Muscle of leg (tissue), 11 donors: ENCODE data around the gene PPM1D. TPM values are rescaled to one million over a fixed set of nuclear protein-coding genes. Genes with fewer than 3 reads are reported as not detected.

ENCODE experiments used
- DNase-seq: peaks from one replicate; pipeline ENCODE4 v3.0.0; 2013
- H3K27ac ChIP-seq: one replicate; pipeline ENCODE4 v1.5.1; 2013; ENCODE audit warnings: mild to moderate bottlenecking, low read length, control low read depth
- H3K27me3 ChIP-seq: one replicate; pipeline ENCODE4 v1.6.1; 2013; ENCODE audit warnings: low read length; ENCODE audit not compliant: control insufficient read depth, insufficient read depth
- H3K36me3 ChIP-seq: one replicate; pipeline ENCODE4 v1.6.1; 2013; ENCODE audit warnings: low read length; ENCODE audit not compliant: control insufficient read depth, insufficient read depth
- H3K4me1 ChIP-seq: one replicate; pipeline ENCODE4 v1.6.1; 2013; ENCODE audit warnings: low read length; ENCODE audit not compliant: control insufficient read depth, insufficient read depth
- H3K4me3 ChIP-seq: one replicate; pipeline ENCODE4 v1.5.1; 2013; ENCODE audit warnings: low read length, control low read depth
- H3K9me3 ChIP-seq: replicated peaks from 2 replicates; pipeline ENCODE4 v1.6.1; 2013; ENCODE audit warnings: low read depth, low read length; ENCODE audit not compliant: control insufficient read depth
- WGBS: methylation state at CpG from one replicate; pipeline ENCODE4 v1.1.5; 2013; ENCODE audit warnings: missing lambda C conversion rate; ENCODE audit not compliant: insufficient coverage; 5-methylcytosine and 5-hydroxymethylcytosine counted together
- polyA plus RNA-seq, 8 donors: library from polyadenylated mRNA; unstranded; fragments of 120-200 nt; gene quantifications; one replicate each; pipeline versions ENCODE4 v1.2.1 to v1.2.3, GENCODE V29; 2013; ENCODE audit warnings: inconsistent platforms in 1 of 8, low replicate concordance in 1 of 8; ENCODE audit not compliant: insufficient read length in 8 of 8, insufficient read depth in 1 of 8
- total RNA-seq: library from RNA; stranded (reverse); fragments of 120-200 nt; gene quantifications from one replicate; pipeline ENCODE4 v1.2.4, GENCODE V29; 2013

PPM1D gene
- total and polyA plus RNA-seq, 9 donors: 7.9 to 12.4 (median 9.4) TPM

DNA sequence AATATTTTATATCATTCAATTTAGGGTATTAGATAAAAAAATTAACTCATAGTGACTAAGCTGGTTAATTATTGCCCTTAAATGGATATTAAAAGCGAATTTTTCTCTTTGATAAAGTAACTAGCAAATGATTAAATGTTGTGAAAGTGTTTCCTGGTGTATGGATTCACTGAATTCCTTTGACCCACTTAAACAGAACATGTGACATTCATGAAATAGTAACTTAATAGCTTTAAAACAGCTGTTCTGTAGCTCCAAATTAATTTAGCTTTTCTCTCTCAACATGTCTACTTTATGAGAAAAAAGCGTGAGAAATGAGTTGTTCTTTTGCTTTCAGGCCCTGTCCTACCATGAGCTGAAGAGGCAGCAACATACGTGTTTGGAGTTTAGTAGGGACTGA, 37.6 kb upstream of the PPM1D start:
- Histone ChIP-seq H3K9me3 (peaks cover 5% of the 10 kb centered on the region), H3K27me3 (no peaks in the 10 kb centered on the region), H3K36me3 (no peaks in the 10 kb centered on the region), H3K4me3 (no peak overlapping the region), H3K27ac (no peak overlapping the region), H3K4me1 (no peaks in the 10 kb centered on the region)
- WGBS: 20% methylated on average over 1 of the region's 3 CpGs
- no peak for DNase-seq

DNA sequence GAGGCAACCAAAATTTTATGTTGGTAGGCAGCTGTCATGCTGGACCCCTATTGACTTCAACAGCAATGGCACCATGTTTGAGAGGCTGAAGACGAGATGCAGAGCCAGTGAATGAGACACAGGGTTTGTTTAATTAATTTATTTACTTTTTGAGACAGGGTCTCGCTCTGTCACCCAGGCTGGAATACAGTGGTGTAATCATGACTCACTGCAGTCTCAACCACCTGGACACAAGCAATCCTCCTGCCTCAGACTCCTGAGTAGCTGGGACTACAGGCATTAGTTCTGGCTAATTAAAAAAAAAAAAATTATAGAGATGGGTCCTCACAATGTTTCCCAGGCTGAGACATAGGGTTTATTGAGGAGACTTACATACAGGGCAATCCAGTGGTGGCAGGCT, 36.2 kb upstream of the PPM1D start:
- Histone ChIP-seq H3K36me3 (no peaks in the 10 kb centered on the region), H3K9me3 (no peaks in the 10 kb centered on the region), H3K4me3 (no peak overlapping the region), H3K27me3 (no peaks in the 10 kb centered on the region), H3K27ac (no peak overlapping the region), H3K4me1 (no peaks in the 10 kb centered on the region)
- no peak for DNase-seq
- no CpG with 5 or more reads among the region's 2 CpGs for WGBS

DNA sequence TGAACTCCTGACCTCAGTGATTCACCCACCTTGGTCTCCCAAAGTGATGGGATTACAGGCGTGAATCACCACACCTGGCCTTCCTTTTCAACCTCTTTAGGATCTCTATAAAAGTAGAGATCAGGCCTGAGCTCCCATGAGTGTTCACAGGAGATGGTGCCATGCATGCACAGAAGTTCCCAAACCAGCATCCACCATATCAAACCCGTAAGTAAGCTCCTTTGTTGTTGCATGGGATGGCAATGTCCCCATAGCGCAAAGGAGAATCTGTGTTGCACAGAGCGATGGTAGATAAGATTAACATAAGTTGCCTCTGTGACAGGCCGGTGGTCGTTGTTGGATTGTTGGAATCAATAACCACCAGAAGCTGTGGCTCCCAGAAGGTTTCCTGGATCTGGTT, 34.8 kb upstream of the PPM1D start:
- Histone ChIP-seq H3K27me3 (no peaks in the 10 kb centered on the region), H3K27ac (no peak overlapping the region), H3K4me1 (no peaks in the 10 kb centered on the region), H3K36me3 (no peaks in the 10 kb centered on the region), H3K4me3 (no peak overlapping the region), H3K9me3 (no peaks in the 10 kb centered on the region)
- DNase-seq: no peak
- WGBS: 88% methylated on average over 5 of the region's 6 CpGs

DNA sequence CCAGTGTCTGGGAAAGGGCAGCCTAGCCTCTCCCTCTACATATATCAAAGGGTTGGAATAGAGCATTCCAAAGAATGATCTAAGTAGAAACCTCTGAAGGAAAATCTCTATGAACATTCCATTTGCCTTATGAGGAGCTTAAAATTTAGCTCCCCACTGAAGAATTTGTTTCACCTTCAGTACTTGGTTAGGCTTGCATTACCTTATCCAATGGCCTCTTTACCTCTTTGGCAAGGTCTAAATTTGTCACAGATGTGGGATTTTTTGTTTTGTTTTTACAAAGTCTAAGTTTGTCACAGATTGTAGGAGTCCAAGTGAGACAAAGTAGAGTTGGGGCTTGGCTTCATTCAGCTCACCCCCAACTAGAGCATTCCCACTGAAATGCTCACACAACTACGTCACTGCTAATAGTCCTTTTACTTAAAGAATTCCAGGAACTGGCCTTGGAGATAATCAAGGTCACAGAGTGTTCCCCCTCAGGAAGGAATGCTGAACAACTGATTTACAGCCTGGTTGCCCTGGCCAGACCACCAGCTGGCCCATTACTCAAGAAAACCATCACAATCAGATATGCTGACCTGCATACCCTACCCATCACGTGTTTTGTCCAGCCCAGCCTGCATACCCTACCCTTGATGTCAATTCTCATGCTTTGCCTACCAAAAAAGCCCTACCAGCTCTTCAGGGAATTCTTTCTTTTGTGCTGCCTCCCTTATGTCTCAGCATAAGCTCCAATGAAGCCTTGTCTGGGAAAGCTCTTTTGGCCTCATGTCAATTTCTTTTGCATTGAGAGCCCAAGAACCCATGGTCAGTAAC, 26.5 kb upstream of the PPM1D start:
- Histone ChIP-seq H3K4me1 (peaks cover 3% of the 10 kb centered on the region), H3K36me3 (no peaks in the 10 kb centered on the region), H3K9me3 (no peaks in the 10 kb centered on the region), H3K27ac (peak overlapping the region; percentile 77), H3K27me3 (no peaks in the 10 kb centered on the region), H3K4me3 (no peak overlapping the region)
- peak; percentile 48 for DNase-seq
- WGBS: 53% methylated on average over 2 of the region's 2 CpGs

DNA sequence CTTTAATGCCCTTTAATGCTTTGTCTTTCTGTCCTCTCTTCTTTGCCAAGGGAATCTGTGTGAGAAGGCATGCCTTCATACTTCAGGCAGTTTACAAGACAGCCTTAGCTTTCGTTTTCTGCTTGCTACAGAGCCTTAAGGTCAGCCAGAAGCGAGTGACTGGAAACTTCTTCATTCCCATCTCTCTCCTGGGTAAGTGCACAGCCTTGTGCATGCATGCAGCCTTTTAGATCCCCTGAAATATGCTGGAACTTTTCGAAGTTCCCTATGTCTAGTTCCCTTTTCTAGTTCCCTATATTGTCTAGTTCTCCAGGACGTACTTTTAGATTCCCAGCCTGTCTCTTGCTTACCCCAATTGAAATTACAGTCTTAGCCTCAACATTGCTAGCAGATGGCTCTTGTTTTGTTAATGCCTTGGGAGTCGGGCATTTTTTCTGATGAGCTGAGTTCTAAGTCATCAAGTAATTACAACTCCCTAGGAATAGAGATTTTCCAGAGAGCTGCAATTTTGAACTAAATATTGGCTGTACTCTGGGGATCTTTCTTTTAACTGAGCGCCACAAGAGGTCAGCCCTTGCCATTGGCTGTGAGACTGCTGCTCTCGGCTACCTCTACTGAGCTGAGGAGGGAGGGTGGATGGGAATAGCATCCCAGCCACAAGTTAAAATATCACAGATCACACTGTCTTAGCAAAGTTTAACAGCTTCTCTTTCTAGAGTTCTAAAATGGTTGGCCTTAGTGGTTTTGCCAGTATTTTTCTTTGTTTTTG, 22.7 kb upstream of the PPM1D start:
- peak; percentile 92 for DNase-seq
- Histone ChIP-seq H3K9me3 (no peaks in the 10 kb centered on the region), H3K4me1 (peaks cover 3% of the 10 kb centered on the region), H3K27ac (peak overlapping the region; percentile 59), H3K27me3 (no peaks in the 10 kb centered on the region), H3K4me3 (peak overlapping the region; percentile 2), H3K36me3 (no peaks in the 10 kb centered on the region)
- 10% methylated on average over 3 of the region's 7 CpGs for WGBS

DNA sequence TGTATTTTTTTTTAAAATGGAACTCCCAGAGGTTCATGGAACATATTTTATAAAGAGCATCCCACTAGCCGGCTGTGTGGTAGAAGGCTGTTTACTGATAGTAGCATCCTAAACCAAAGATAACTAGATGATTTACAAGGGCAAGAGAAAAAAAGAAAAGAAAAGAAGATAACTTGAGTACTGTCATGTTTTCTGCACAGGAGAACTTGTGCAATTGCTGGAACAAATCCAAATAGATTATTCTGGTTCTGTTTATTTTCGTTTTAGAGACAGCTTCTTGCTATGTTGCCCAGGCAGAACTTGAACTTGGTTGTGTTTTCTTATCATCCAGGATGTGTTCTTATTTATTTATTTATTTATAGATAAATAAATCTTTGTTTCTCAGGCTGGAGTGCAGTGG, 20.9 kb upstream of the PPM1D start:
- Histone ChIP-seq H3K4me3 (no peak overlapping the region), H3K9me3 (no peaks in the 10 kb centered on the region), H3K36me3 (no peaks in the 10 kb centered on the region), H3K4me1 (no peaks in the 10 kb centered on the region), H3K27ac (no peak overlapping the region), H3K27me3 (no peaks in the 10 kb centered on the region)
- no CpG with 5 or more reads among the region's 2 CpGs for WGBS
- DNase-seq: peak; percentile 21

DNA sequence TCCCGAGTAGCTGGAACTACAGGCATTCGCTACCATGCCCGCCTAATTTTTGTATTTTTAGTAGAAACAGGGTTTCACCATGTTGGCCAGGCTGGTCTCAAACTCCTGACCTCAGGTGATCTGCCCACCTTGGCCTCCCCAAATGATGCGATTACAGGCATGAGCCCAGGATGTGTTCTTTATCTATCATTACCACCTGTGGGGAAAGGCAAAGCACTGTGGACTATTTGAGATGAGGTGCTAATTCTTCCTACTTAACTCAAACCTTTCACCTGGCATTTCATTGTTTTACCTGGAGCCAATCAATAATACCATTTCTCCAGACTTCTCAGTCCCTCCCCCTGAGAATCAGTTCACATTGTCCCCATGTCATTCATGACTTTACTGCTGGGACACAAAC, 20.4 kb upstream of the PPM1D start:
- no peaks in the 10 kb centered on the region for H3K36me3 ChIP-seq
- WGBS: no CpG with 5 or more reads among the region's 4 CpGs
- no peaks in the 10 kb centered on the region for H3K9me3 ChIP-seq
- no peaks in the 10 kb centered on the region for H3K27me3 ChIP-seq
- H3K4me1 ChIP-seq: no peaks in the 10 kb centered on the region
- no peak overlapping the region for H3K27ac ChIP-seq
- DNase-seq: no peak
- H3K4me3 ChIP-seq: no peak overlapping the region

DNA sequence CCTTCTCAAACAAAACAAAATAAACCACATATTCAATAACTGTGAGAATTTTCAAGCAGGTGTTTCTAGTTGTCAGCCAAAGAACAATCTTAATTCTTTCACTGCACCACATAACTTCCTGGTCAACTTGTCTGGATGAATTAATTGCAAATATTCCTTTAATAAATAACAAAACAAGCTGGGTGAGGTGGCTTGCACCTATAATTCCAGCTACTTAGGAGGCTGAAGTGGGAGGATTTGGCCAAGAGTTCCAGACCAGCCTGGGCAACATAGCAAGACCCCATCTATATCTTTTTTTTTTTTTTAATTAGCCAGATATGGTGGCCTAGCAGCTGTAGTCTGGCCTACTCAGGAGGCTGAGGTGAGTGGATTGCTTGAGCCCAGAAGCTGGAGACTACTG, 17.0 kb upstream of the PPM1D start:
- H3K4me3 ChIP-seq: no peak overlapping the region
- no peak for DNase-seq
- no peaks in the 10 kb centered on the region for H3K27me3 ChIP-seq
- H3K36me3 ChIP-seq: no peaks in the 10 kb centered on the region
- H3K4me1 ChIP-seq: no peaks in the 10 kb centered on the region
- H3K9me3 ChIP-seq: no peaks in the 10 kb centered on the region
- no peak overlapping the region for H3K27ac ChIP-seq

DNA sequence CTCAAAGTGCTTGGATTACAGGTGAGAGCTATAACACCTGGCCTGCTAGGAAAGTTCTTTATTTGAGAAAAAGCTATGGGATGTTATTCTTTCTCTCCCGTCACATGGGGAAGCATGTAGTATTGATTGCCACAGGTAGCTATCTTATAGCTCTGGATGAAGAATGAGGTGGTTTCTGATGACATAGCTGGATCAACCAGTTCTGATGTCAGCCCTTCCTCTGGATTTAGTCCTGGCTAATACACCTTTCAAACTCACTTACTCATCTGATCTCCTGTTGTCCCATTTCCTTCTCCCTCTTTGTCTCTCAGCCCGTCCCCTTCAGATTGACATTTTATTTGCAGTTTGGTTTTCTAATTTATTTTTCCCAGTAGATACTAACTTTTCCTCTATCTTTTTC, 14.1 kb upstream of the PPM1D start:
- DNase-seq: no peak
- H3K36me3 ChIP-seq: no peaks in the 10 kb centered on the region
- H3K4me3 ChIP-seq: no peak overlapping the region
- no peaks in the 10 kb centered on the region for H3K27me3 ChIP-seq
- H3K9me3 ChIP-seq: no peaks in the 10 kb centered on the region
- H3K4me1 ChIP-seq: no peaks in the 10 kb centered on the region
- WGBS: no CpG with 5 or more reads among the region's 2 CpGs
- no peak overlapping the region for H3K27ac ChIP-seq

DNA sequence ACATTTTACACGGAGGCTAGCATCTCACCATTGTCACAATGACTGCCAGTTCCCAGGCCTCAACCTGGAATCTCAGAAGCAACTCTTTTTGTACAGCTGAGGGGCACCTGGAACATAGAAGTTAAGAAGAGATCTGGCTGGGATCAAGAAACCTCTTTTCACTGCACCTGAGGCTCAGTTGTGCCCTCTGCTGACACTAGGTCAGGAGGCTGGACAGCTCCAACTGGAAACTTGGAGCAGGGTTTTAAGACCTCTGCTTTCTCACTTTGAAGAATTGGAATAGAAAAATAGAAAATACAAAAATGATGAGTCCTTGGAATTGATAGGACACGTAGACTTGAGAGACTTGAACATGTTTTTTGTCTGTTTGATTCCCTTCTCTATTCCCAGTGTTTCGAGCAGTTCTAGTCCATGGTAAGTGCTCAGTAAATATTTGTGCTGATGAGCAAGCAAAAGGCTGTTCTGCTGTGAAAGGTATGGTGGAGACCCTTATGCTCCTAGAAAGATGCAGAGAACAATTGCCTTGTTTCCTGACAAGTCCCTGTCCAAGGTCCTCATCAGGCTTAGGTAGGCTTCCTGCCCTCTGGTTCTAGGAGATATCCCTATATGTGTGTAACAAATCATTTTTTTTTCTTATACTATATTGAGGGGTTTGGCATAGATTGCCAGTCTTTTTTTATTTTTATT, 13.6 kb upstream of the PPM1D start:
- Histone ChIP-seq H3K36me3 (no peaks in the 10 kb centered on the region), H3K27me3 (no peaks in the 10 kb centered on the region), H3K27ac (no peak overlapping the region), H3K4me1 (no peaks in the 10 kb centered on the region), H3K9me3 (no peaks in the 10 kb centered on the region), H3K4me3 (no peak overlapping the region)
- no peak for DNase-seq
- 20% methylated on average over 1 of the region's 3 CpGs for WGBS
